GM18868 (cell line): ENCODE data around the gene OR4C13.
"Not testable (repeated sequence)": the region's sequence is repeated elsewhere in the genome, so short reads cannot be mapped to it uniquely, and the experiment has no call there.

Experiments
- ATAC-seq: cut with Tn5 transposase; IDR thresholded peaks from one replicate; pipeline ENCODE4 v1.9.1; 2021; ENCODE audit warnings: mild to moderate bottlenecking, moderate library complexity; ENCODE audit not compliant: unreplicated experiment

The OR4C13 gene

GRCh38 chr11:49952091-49952490 is at the start of gene OR4C13:
Gene OR4C13 (plus strand): TSS chr11:49952391. CDS start chr11:49952423, 32 bp downstream.
- no peak for ATAC-seq

GRCh38 chr11:49911516-49911915 is 40.7 kb upstream of the OR4C13 start:
- ATAC-seq: not testable (repeated sequence)

GRCh38 chr11:49948701-49949100 is 3.5 kb upstream of the OR4C13 start:
- ATAC-seq: not testable (repeated sequence)

- not testable (repeated sequence) for ATAC-seq
Measured at GRCh38 chr11:49973439-49973838, 21.2 kb downstream of the OR4C13 start.

- ATAC-seq: not testable (repeated sequence)
Measured at GRCh38 chr11:49982435-49982834, 30.2 kb downstream of the OR4C13 start, which contains the start of gene OR4C12. Gene OR4C12 (minus strand): TSS chr11:49982535. CDS start chr11:49982501, 34 bp downstream.

- peak; percentile 81 for ATAC-seq
Measured at GRCh38 chr11:49995565-49995964, 43.4 kb downstream of the OR4C13 start.
